ENCODE measurements around the gene VIL1. TPM values are rescaled to one million over a fixed set of nuclear protein-coding genes. Genes with fewer than 3 reads are reported as not detected.
A peak's percentile ranks its signal among the peaks of the same experiment; 100 is the strongest.

VIL1 gene
- total and polyA plus RNA-seq, 2 of the 13 experiments (the other 11 are each of a cell fraction or from before 2014, with no cell fraction given), result 287 to 301 TPM

- no peak for TF ChIP-seq ZNF891 (CRISPR knock-in tag; IDR thresholded peaks at IDR 0.05)
- TF ChIP-seq TFAP4 (IDR thresholded peaks at IDR 0.05; ENCODE audit: borderline replicate concordance, low read depth), result no peak
- 0 out of 2 replicates have a peak, but pooled peaks have one; percentile 35 for TF ChIP-seq ZNF576 (CRISPR knock-in tag; IDR thresholded peaks at IDR 0.05)
- TF ChIP-seq ZNF609 (CRISPR knock-in tag; IDR thresholded peaks at IDR 0.05; ENCODE audit: borderline replicate concordance), result 0 out of 2 replicates have a peak, but pooled peaks have one; percentile 6
- peak; percentile 27 for TF ChIP-seq ELF3 (CRISPR knock-in tag; IDR thresholded peaks at IDR 0.05)
- TF ChIP-seq ZNF773 (CRISPR knock-in tag; IDR thresholded peaks at IDR 0.05; ENCODE audit: borderline replicate concordance), result no peak
- TF ChIP-seq RFX5 (IDR thresholded peaks at IDR 0.05; ENCODE audit: low read depth, low read length), result no peak
- peak; percentile 53; the same call in 1 of the 2 replicates for TF ChIP-seq REL (CRISPR knock-in tag; conservative IDR thresholded peaks at IDR 0.05)
- 0 out of 2 replicates have a peak, but pooled peaks have one; percentile 12 for TF ChIP-seq ZNF350 (CRISPR knock-in tag; IDR thresholded peaks at IDR 0.05; ENCODE audit: borderline replicate concordance, low read depth)
- no peak for TF ChIP-seq HDAC1 (CRISPR knock-in tag; IDR thresholded peaks at IDR 0.05)
- TF ChIP-seq HCFC1 (IDR thresholded peaks at IDR 0.05; ENCODE audit: low read depth, low read length), result no peak
- TF ChIP-seq FOXP1 (IDR thresholded peaks at IDR 0.05), result no peak
- no peak for TF ChIP-seq FOXP1 (CRISPR knock-in tag; IDR thresholded peaks at IDR 0.05)
- peak; percentile 48; the same call in 1 of the 2 replicates for TF ChIP-seq RARG (CRISPR knock-in tag; IDR thresholded peaks at IDR 0.05; ENCODE audit: low read depth)
- TF ChIP-seq KDM2A (CRISPR knock-in tag; IDR thresholded peaks at IDR 0.05; ENCODE audit: borderline replicate concordance, low read depth), result peak; percentile 1; the same call in 1 of the 2 replicates
- TF ChIP-seq ZNF280D (CRISPR knock-in tag; IDR thresholded peaks at IDR 0.05), result no peak
- no peak for TF ChIP-seq ZNF597 (CRISPR knock-in tag; IDR thresholded peaks at IDR 0.05)
Observed at GRCh38 chr2:218398437-218399390, 20.2 kb upstream of the VIL1 start (continued).

Measured in HepG2 (cell line).